RWPE1 (cell line): ENCODE results near the gene TRIM72.

Source experiments
- CTCF ChIA-PET: fragments of 350-600 bp; sonication (Branson Sonifier 250); formaldehyde crosslinking; extraction: SDS; loops from one replicate; lab custom pipeline; 2021; lab: Yijun Ruan, JAX
- POLR2A ChIA-PET: fragments of 400-600 bp; formaldehyde crosslinking; extraction: SDS; loops from one replicate; lab custom pipeline; 2020; ENCODE audit warnings: antibody characterized with exemption; ENCODE audit not compliant: low non-redundant PET; lab: Yijun Ruan, JAX
- DNase-seq: peaks from one replicate; pipeline ENCODE4 v3.0.0; 2012; ENCODE audit warnings: low spot score
- H3K27ac ChIP-seq: fragments of 450-650 bp; 2 replicates; pipeline ENCODE4 v1.5.1; 2017
- CTCF ChIP-seq: fragments of 450-650 bp; conservative IDR thresholded peaks from 2 replicates; pipeline ENCODE4 v1.5.1; 2017; ENCODE audit warnings: low read depth, mild to moderate bottlenecking

The TRIM72 gene

GRCh38 chr16:31185339-31185738, 28.6 kb upstream of the TRIM72 start:
- POLR2A ChIA-PET = no interaction called here
- TF ChIP-seq CTCF = no peak
- CTCF ChIA-PET = no interaction called here
- no peak overlapping the region for H3K27ac ChIP-seq
- DNase-seq = no peak

- DNase-seq = no peak
- ChIA-PET CTCF (interaction anchor here (0.5 kb wide), 1 partner anchor 201 kb away, joined by 3 read pairs; the partner anchor contains the start of gene HSD3B7), POLR2A (no interaction called here)
- H3K27ac ChIP-seq = no peak overlapping the region
- TF ChIP-seq CTCF = no peak
Measured at GRCh38 chr16:31186176-31186575, 27.7 kb upstream of the TRIM72 start.

GRCh38 chr16:31186930-31187807, 26.8 kb upstream of the TRIM72 start:
- no peak for TF ChIP-seq CTCF
- ChIA-PET CTCF (interaction anchor here (0.5 kb wide), 1 partner anchor 164 kb away, joined by 5 read pairs; no protein-coding TSS in a partner anchor), POLR2A (interaction anchor here (0.8 kb wide), 1 partner anchor 15 kb away, joined by 3 read pairs; no protein-coding TSS in a partner anchor)
- DNase-seq = no peak
- H3K27ac ChIP-seq = no peak overlapping the region

- no peak for DNase-seq
- no peak overlapping the region for H3K27ac ChIP-seq
- ChIA-PET CTCF (interaction anchor here (0.5 kb wide), 1 partner anchor 164 kb away, joined by 5 read pairs; no protein-coding TSS in a partner anchor), POLR2A (interaction anchor here (0.8 kb wide), 1 partner anchor 14 kb away, joined by 3 read pairs; no protein-coding TSS in a partner anchor)
- TF ChIP-seq CTCF = no peak
Measured at GRCh38 chr16:31187808-31188189, 26.1 kb upstream of the TRIM72 start.

- H3K27ac ChIP-seq = no peak overlapping the region
- CTCF ChIA-PET = no interaction called here
- DNase-seq = no peak
- POLR2A ChIA-PET = no interaction called here
- no peak for TF ChIP-seq CTCF
Measured at GRCh38 chr16:31188450-31189411, 25.2 kb upstream of the TRIM72 start.

- no peak overlapping the region for H3K27ac ChIP-seq
- no peak for TF ChIP-seq CTCF
- no peak for DNase-seq
- CTCF ChIA-PET = interaction anchor here (1.0 kb wide), 1 partner anchor 9 kb away, joined by 3 read pairs; no protein-coding TSS in a partner anchor
- POLR2A ChIA-PET = no interaction called here
Measured at GRCh38 chr16:31189412-31189778, 24.5 kb upstream of the TRIM72 start.
